Keratinocyte (primary cell): ENCODE measurements around the gene SORBS1.

Experiments
- CTCF ChIP-seq, 3 experiments: IDR thresholded peaks in 1 of 3; conservative IDR thresholded peaks in 1 of 3; optimal IDR thresholded peaks in 1 of 3; 2 replicates in 2 of 3; 3 replicates in 1 of 3; pipeline versions ENCODE3 to v1.5.1; 2011; ENCODE audit warnings: low read length in 3 of 3, mild to moderate bottlenecking in 3 of 3, moderate library complexity in 2 of 3, control low read depth in 1 of 3, inconsistent platforms in 1 of 3; ENCODE audit not compliant: insufficient read depth in 2 of 3; ENCODE audit errors: extremely low read depth in 1 of 3
- EZH2 ChIP-seq: IDR thresholded peaks from one replicate; pipeline ENCODE4 v1.6.1; 2012; ENCODE audit warnings: inconsistent platforms, mild to moderate bottlenecking, low read length, moderate library complexity

DNA sequence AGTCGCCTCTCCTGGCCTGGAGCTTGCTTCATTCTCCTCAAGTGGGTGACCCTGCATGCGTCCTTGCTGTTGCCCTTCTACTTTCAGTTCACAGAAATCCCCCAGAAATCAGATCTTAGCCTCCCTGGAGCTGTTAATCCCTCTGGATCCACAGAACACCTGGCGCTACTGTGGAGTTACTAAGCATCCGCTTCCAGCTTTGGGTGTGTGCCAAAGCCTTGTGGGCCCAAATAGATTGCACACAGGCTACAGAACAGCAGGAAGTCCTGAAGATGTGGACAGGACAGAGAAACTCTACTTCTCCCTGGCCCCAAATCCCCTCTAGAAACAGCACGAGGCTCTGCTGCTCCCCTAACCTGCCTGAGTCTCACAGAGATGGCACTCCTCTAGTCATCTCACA lies 233.8 kb downstream of the SORBS1 start:
- TF ChIP-seq CTCF (optimal IDR thresholded peaks at IDR 0.05 in 1 of 3, IDR thresholded peaks at IDR 0.05 in 1 of 3, conservative IDR thresholded peaks at IDR 0.05 in 1 of 3; ENCODE audit: extremely low read depth in 1 of 3, insufficient read depth in 2 of 3, low read length in 3 of 3) (no peak), EZH2 (no peak)
